KMS-11 (cell line): ENCODE data around the gene HECW1.

Experiments used
- H2AFZ ChIP-seq: fragments of 200-600 bp; sonication (generic); 2 replicates; pipeline ENCODE4 v1.6.1; 2016; ENCODE audit warnings: antibody characterized with exemption, mixed run types, low read depth
- H3K27ac ChIP-seq: fragments of 200-600 bp; sonication (generic); 2 replicates; pipeline ENCODE4 v1.6.1; 2016; ENCODE audit warnings: mild to moderate bottlenecking, mixed run types
- H3K27me3 ChIP-seq: fragments of 200-600 bp; sonication (generic); 2 replicates; pipeline ENCODE4 v1.6.1; 2017; ENCODE audit warnings: mild to moderate bottlenecking, low read depth, mixed run types, moderate library complexity; ENCODE audit not compliant: insufficient read depth
- H3K36me3 ChIP-seq: fragments of 200-600 bp; sonication (generic); 2 replicates; pipeline ENCODE4 v1.6.1; 2017; ENCODE audit warnings: mild to moderate bottlenecking, mixed run types; ENCODE audit not compliant: insufficient read depth
- H3K4me1 ChIP-seq: fragments of 200-600 bp; sonication (generic); 2 replicates; pipeline ENCODE4 v1.6.1; 2016; ENCODE audit warnings: mild to moderate bottlenecking, low read depth, mixed run types; ENCODE audit not compliant: poor library complexity, severe bottlenecking
- H3K4me2 ChIP-seq: fragments of 200-600 bp; sonication (generic); 2 replicates; pipeline ENCODE4 v1.7.0; 2016; ENCODE audit warnings: mild to moderate bottlenecking, mixed run types
- H3K4me3 ChIP-seq: fragments of 200-600 bp; sonication (generic); IDR thresholded peaks from 2 replicates; pipeline ENCODE4 v1.6.1; 2017; ENCODE audit warnings: low read depth, low read length, mixed read lengths; ENCODE audit not compliant: insufficient read depth
- H3K79me2 ChIP-seq: fragments of 200-600 bp; sonication (generic); 2 replicates; pipeline ENCODE4 v1.6.1; 2016; ENCODE audit warnings: low read depth, mixed run types; ENCODE audit not compliant: insufficient read depth
- H3K9ac ChIP-seq: fragments of 200-600 bp; sonication (generic); 2 replicates; pipeline ENCODE4 v1.6.1; 2016; ENCODE audit warnings: mild to moderate bottlenecking, mixed run types
- H4K20me1 ChIP-seq: fragments of 200-600 bp; sonication (generic); 2 replicates; pipeline ENCODE4 v1.6.1; 2016; ENCODE audit warnings: mild to moderate bottlenecking, mixed run types; ENCODE audit not compliant: insufficient read depth
- CTCF ChIP-seq: fragments of 200-600 bp; sonication (generic); conservative IDR thresholded peaks from 2 replicates; pipeline ENCODE4 v1.6.1; 2017; ENCODE audit warnings: low read depth, mild to moderate bottlenecking, antibody characterized with exemption, low read length, moderate library complexity, mixed read lengths

HECW1 gene

GRCh38 chr7:43105521-43106120 is 6.8 kb upstream of the HECW1 start:
- Histone ChIP-seq H3K4me1 (peaks cover 39% of the 10 kb centered on the region), H3K27ac (no peak overlapping the region), H3K4me3 (no peak overlapping the region), H3K4me2 (no peak overlapping the region), H4K20me1 (no peaks in the 10 kb centered on the region), H3K9ac (no peak overlapping the region), H3K27me3 (no peaks in the 10 kb centered on the region), H3K36me3 (no peaks in the 10 kb centered on the region), H3K79me2 (no peaks in the 10 kb centered on the region), H2AFZ (no peak overlapping the region)
- TF ChIP-seq CTCF = no peak

GRCh38 chr7:43108255-43109011 is 4.0 kb upstream of the HECW1 start:
- peak overlapping the region; percentile 24 for H2AFZ ChIP-seq
- TF ChIP-seq CTCF = peak; percentile 97

GRCh38 chr7:43110791-43111535 is 1.5 kb upstream of the HECW1 start:
- Histone ChIP-seq H3K79me2 (no peaks in the 10 kb centered on the region), H3K9ac (peak overlapping the region; percentile 35; the same call in 1 of the 2 replicates), H3K4me3 (no peak overlapping the region), H3K4me2 (peak overlapping the region; percentile 96), H3K27ac (peak overlapping the region; percentile 72), H3K4me1 (peaks cover 66% of the 10 kb centered on the region), H4K20me1 (no peaks in the 10 kb centered on the region), H2AFZ (peak overlapping the region; percentile 27; the same call in 1 of the 2 replicates), H3K36me3 (no peaks in the 10 kb centered on the region), H3K27me3 (no peaks in the 10 kb centered on the region)
- TF ChIP-seq CTCF = no peak

More at GRCh38 chr7:43108255-43109011, 4.0 kb upstream of the HECW1 start:
- H3K79me2 ChIP-seq = no peaks in the 10 kb centered on the region
- peaks cover 51% of the 10 kb centered on the region for H3K4me1 ChIP-seq
- H3K36me3 ChIP-seq = no peaks in the 10 kb centered on the region
- H3K9ac ChIP-seq = no peak overlapping the region
- no peaks in the 10 kb centered on the region for H3K27me3 ChIP-seq
- H3K27ac ChIP-seq = no peak overlapping the region
- no peak overlapping the region for H3K4me3 ChIP-seq
- H3K4me2 ChIP-seq = peak overlapping the region; percentile 6; the same call in 1 of the 2 replicates
- H4K20me1 ChIP-seq = no peaks in the 10 kb centered on the region

GRCh38 chr7:43111630-43112458 is 603 bp upstream of the HECW1 start:
- TF ChIP-seq CTCF = no peak
- Histone ChIP-seq H3K4me1 (peaks cover 66% of the 10 kb centered on the region), H3K36me3 (no peaks in the 10 kb centered on the region), H3K4me2 (peak overlapping the region; percentile 96), H3K4me3 (no peak overlapping the region), H3K9ac (peak overlapping the region; percentile 35; the same call in 1 of the 2 replicates), H3K27me3 (no peaks in the 10 kb centered on the region), H4K20me1 (no peaks in the 10 kb centered on the region), H3K79me2 (no peaks in the 10 kb centered on the region), H2AFZ (peak overlapping the region; percentile 27; the same call in 1 of the 2 replicates), H3K27ac (peak overlapping the region; percentile 72)
